Lung (tissue), 12 donors: ENCODE results near the gene WNT8B. TPM values are rescaled to one million over a fixed set of nuclear protein-coding genes. Genes with fewer than 3 reads are reported as not detected.

Experiments
- ATAC-seq: fragments of 200-7000 bp; cut with Tn5 transposase; one replicate; pipeline ENCODE4 v1.9.1; 2020; ENCODE audit warnings: moderate number of reproducible peaks; ENCODE audit not compliant: insufficient read depth, low FRiP score
- DNase-seq, 3 donors: peaks; one replicate each; pipeline ENCODE4 v3.0.0-alpha.2; 2013 to 2017
- H3K27ac ChIP-seq, 2 donors: one replicate each; pipeline ENCODE4 v1.5.1; 2013; ENCODE audit warnings: mild to moderate bottlenecking in 2 of 2, moderate library complexity in 2 of 2, control low read depth in 1 of 2, inconsistent platforms in 1 of 2, low read depth in 1 of 2, low read length in 1 of 2
- H3K27me3 ChIP-seq, 3 donors: one replicate each; pipeline ENCODE4 v1.5.1; 2013; ENCODE audit warnings: low read length in 2 of 3; ENCODE audit not compliant: control insufficient read depth in 3 of 3, insufficient read depth in 3 of 3
- H3K36me3 ChIP-seq, 4 donors: one replicate each; pipeline ENCODE4 v1.5.1; 2013; ENCODE audit warnings: low read length in 4 of 4, mild to moderate bottlenecking in 1 of 4, moderate library complexity in 1 of 4; ENCODE audit not compliant: control insufficient read depth in 4 of 4, insufficient read depth in 4 of 4
- H3K4me1 ChIP-seq, 5 donors: one replicate each; pipeline ENCODE4 v1.5.1; 2013; ENCODE audit warnings: low read length in 5 of 5, mild to moderate bottlenecking in 2 of 5, moderate library complexity in 1 of 5; ENCODE audit not compliant: control insufficient read depth in 5 of 5, insufficient read depth in 5 of 5
- H3K4me3 ChIP-seq: one replicate; pipeline ENCODE4 v1.5.1; 2013; ENCODE audit warnings: mild to moderate bottlenecking, control low read depth, moderate library complexity
- H3K9ac ChIP-seq, 2 donors: one replicate each; pipeline ENCODE4 v1.5.1; 2013; ENCODE audit warnings: low read length in 2 of 2, control low read depth in 1 of 2; ENCODE audit not compliant: insufficient read depth in 1 of 2
- H3K9me3 ChIP-seq, 4 donors: one replicate each; pipeline ENCODE4 v1.5.1; 2013; ENCODE audit warnings: low read length in 3 of 4, mild to moderate bottlenecking in 1 of 4, moderate library complexity in 1 of 4; ENCODE audit not compliant: control insufficient read depth in 4 of 4, insufficient read depth in 3 of 4
- CTCF ChIP-seq: IDR thresholded peaks from 2 replicates; pipeline ENCODE4 v1.5.1; 2012; ENCODE audit warnings: mild to moderate bottlenecking; ENCODE audit errors: control extremely low read depth, extremely low read depth
- WGBS, 2 donors: extraction: QIAGEN DNeasy Blood & Tissue Kit; methylation state at CpG; one replicate each; pipeline ENCODE4 v1.1.7; 2013; 5-methylcytosine and 5-hydroxymethylcytosine counted together
- polyA plus RNA-seq, 2 donors: library from polyadenylated mRNA; stranded (reverse); fragments of 200-250 nt; gene quantifications; one replicate each; pipeline ENCODE4 v1.2.1, GENCODE V29; 2013
- total RNA-seq, 2 donors: library from RNA; depleted of rRNA in 1 of 2; stranded (reverse); fragments of >200 nt in 1 of 2; gene quantifications; one replicate each; pipeline ENCODE4 v1.2.1, GENCODE V29; 2014 to 2021
- donor health status: control.
- donor health status: control.
- donor health status: Bipolar disorder and iron deficiency.
- donor health status: healthy.
- donor health status: DM: yes; HTN: yes; CAD: no.

The WNT8B gene
- total and polyA plus RNA-seq, 4 donors, result 0.02 to 0.15 (median 0.04) TPM; not detected in 1

- no peak for TF ChIP-seq CTCF
- H3K9ac ChIP-seq, result no peak overlapping the region
- peaks cover 0 to 3% (median 0%) of the 10 kb centered on the region in 4 donors for H3K9me3 ChIP-seq
- H3K36me3 ChIP-seq, result peaks cover 3 to 27% (median 10%) of the 10 kb centered on the region in 4 donors
- no peak overlapping the region for H3K4me3 ChIP-seq
- DNase-seq, result no peak
- H3K27ac ChIP-seq, result no peak overlapping the region
- ATAC-seq, result no peak
- H3K27me3 ChIP-seq, result peaks cover 0 to 4% (median 0%) of the 10 kb centered on the region in 3 donors
- WGBS, 2 donors, result 92 to 94% methylated on average over 2 of the region's 2 CpGs
- H3K4me1 ChIP-seq, result no peaks in the 10 kb centered on the region
These were observed 27.7 kb downstream of the WNT8B start for GRCh38 chr10:100490531-100490930.

- Histone ChIP-seq H3K4me3 (no peak overlapping the region), H3K9ac (no peak overlapping the region)
These were observed 33.8 kb downstream of the WNT8B start for GRCh38 chr10:100496567-100496966.

GRCh38 chr10:100498059-100498458 is 35.2 kb downstream of the WNT8B start:
- 99 to 100% methylated on average over 4 of the region's 4 CpGs for WGBS, 2 donors
- no peak overlapping the region for H3K9ac ChIP-seq
- no peaks in the 10 kb centered on the region for H3K9me3 ChIP-seq
- no peak overlapping the region for H3K4me3 ChIP-seq
- no peaks in the 10 kb centered on the region for H3K4me1 ChIP-seq
- no peaks in the 10 kb centered on the region for H3K27me3 ChIP-seq
- no peak for DNase-seq
- no peak overlapping the region for H3K27ac ChIP-seq
- TF ChIP-seq CTCF, result no peak
- H3K36me3 ChIP-seq, result peaks cover 4 to 35% (median 19%) of the 10 kb centered on the region in 4 donors
- ATAC-seq, result no peak

More at GRCh38 chr10:100496567-100496966, 33.8 kb downstream of the WNT8B start:
- WGBS, 2 donors, result 89 to 95% methylated on average over 2 of the region's 2 CpGs
- DNase-seq, result no peak
- Histone ChIP-seq H3K27ac (no peak overlapping the region), H3K4me1 (no peaks in the 10 kb centered on the region), H3K27me3 (no peaks in the 10 kb centered on the region), H3K36me3 (peaks cover 3 to 31% (median 14%) of the 10 kb centered on the region in 4 donors), H3K9me3 (no peaks in the 10 kb centered on the region)
- TF ChIP-seq CTCF, result no peak
- no peak for ATAC-seq

GRCh38 chr10:100501423-100501822 is 38.6 kb downstream of the WNT8B start:
- Histone ChIP-seq H3K9ac (no peak overlapping the region), H3K4me3 (no peak overlapping the region), H3K9me3 (no peaks in the 10 kb centered on the region), H3K4me1 (no peaks in the 10 kb centered on the region), H3K36me3 (peaks cover 13 to 28% (median 22%) of the 10 kb centered on the region in 4 donors), H3K27ac (no peak overlapping the region), H3K27me3 (no peaks in the 10 kb centered on the region)
- no peak for ATAC-seq
- no peak for TF ChIP-seq CTCF
- no peak for DNase-seq
